ENCODE results near the gene DNAJC4.

GRCh38 chr11:64244966-64245365 lies 14.6 kb downstream of the DNAJC4 start:
- no peak for TF ChIP-seq POLR2A (IDR thresholded peaks at IDR 0.05; ENCODE audit: low read depth, low read length)
- no peak for TF ChIP-seq TAF1 (IDR thresholded peaks at IDR 0.05; ENCODE audit: borderline replicate concordance, low read depth, low read length)
- no peak for TF ChIP-seq POLR2AphosphoS5 (IDR thresholded peaks at IDR 0.05; ENCODE audit: low read depth, low read length)
